ENCODE data around the gene ELAVL2.

DNA sequence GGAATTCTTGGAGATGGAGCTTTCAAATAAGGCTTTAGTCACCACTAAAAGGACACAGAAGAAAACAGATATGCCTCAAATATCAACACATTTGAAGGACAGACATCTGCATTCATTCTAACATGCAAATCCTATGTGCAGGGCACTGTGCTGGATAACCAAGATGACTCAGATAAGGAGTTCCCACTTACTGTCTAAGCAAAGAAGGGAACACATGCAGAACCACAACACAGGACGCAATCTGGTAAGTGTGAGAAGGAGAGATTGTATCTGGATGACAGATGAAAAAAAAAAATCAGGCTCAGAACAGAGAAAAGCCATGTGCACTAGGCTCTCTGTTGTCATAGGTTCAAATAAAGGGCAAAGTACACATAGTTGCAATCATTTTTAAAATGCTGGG is 42.5 kb downstream of the ELAVL2 start:
- TF ChIP-seq, protein P1, sequence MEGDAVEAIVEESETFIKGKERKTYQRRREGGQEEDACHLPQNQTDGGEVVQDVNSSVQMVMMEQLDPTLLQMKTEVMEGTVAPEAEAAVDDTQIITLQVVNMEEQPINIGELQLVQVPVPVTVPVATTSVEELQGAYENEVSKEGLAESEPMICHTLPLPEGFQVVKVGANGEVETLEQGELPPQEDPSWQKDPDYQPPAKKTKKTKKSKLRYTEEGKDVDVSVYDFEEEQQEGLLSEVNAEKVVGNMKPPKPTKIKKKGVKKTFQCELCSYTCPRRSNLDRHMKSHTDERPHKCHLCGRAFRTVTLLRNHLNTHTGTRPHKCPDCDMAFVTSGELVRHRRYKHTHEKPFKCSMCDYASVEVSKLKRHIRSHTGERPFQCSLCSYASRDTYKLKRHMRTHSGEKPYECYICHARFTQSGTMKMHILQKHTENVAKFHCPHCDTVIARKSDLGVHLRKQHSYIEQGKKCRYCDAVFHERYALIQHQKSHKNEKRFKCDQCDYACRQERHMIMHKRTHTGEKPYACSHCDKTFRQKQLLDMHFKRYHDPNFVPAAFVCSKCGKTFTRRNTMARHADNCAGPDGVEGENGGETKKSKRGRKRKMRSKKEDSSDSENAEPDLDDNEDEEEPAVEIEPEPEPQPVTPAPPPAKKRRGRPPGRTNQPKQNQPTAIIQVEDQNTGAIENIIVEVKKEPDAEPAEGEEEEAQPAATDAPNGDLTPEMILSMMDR (IDR thresholded peaks at IDR 0.05; ENCODE audit: extremely low read depth in 1 of 2, insufficient read depth in 1 of 2, low read depth in 1 of 2, low read length in 2 of 2), result no peak
- TF ChIP-seq POLR2A (IDR thresholded peaks at IDR 0.05; ENCODE audit: low read depth, low read length), result no peak
- TF ChIP-seq GATA2 (IDR thresholded peaks at IDR 0.05; ENCODE audit: insufficient read depth, insufficient read length, low read depth, low read length), result no peak
- no peak for TF ChIP-seq POLR2AphosphoS5 (IDR thresholded peaks at IDR 0.05; ENCODE audit: insufficient read depth, low read depth, low read length)
- TF ChIP-seq MYC (IDR thresholded peaks at IDR 0.05; ENCODE audit: low read depth, low read length), result no peak
- TF ChIP-seq EZH2 (IDR thresholded peaks at IDR 0.05; ENCODE audit: borderline replicate concordance, low read depth, low read length, severe bottlenecking), result no peak

All from endothelial cell of umbilical vein (primary cell).